ENCODE measurements around the gene SLC16A12.
"Not testable (repeated sequence)": the region's sequence is repeated elsewhere in the genome, so short reads cannot be mapped to it uniquely, and the experiment has no call there.

The SLC16A12 gene

DNA sequence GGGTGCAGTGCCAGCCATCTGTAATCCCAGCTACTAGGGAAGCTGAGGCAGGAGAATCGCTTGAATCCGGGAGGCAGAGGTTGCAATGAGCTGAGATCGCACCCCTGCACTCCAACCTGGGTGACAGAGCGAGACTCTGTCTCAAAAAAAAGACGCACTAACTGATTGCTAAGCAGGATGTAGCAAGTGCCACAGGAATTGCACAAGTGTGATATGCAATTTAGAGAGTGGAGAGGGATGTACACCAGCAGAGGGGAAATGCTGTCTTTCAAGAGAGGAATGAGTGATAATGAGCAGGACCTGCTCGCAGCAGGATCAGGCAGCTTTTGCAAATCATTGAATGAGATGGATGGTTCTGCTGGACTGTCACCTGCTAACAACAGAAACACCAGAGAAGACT is 13.3 kb upstream of the SLC16A12 start:
- no peak overlapping the region for H3K27ac ChIP-seq
- H3K4me2 ChIP-seq, result no peak overlapping the region
- no peak overlapping the region for H2AFZ ChIP-seq (ENCODE audit: low read depth)
- TF ChIP-seq, protein P1, sequence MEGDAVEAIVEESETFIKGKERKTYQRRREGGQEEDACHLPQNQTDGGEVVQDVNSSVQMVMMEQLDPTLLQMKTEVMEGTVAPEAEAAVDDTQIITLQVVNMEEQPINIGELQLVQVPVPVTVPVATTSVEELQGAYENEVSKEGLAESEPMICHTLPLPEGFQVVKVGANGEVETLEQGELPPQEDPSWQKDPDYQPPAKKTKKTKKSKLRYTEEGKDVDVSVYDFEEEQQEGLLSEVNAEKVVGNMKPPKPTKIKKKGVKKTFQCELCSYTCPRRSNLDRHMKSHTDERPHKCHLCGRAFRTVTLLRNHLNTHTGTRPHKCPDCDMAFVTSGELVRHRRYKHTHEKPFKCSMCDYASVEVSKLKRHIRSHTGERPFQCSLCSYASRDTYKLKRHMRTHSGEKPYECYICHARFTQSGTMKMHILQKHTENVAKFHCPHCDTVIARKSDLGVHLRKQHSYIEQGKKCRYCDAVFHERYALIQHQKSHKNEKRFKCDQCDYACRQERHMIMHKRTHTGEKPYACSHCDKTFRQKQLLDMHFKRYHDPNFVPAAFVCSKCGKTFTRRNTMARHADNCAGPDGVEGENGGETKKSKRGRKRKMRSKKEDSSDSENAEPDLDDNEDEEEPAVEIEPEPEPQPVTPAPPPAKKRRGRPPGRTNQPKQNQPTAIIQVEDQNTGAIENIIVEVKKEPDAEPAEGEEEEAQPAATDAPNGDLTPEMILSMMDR (conservative IDR thresholded peaks at IDR 0.05; ENCODE audit: low read depth, low read length), result no peak
- no peaks in the 10 kb centered on the region for H3K4me1 ChIP-seq (ENCODE audit: low read depth, poor library complexity, severe bottlenecking)
- H4K20me1 ChIP-seq (ENCODE audit: insufficient read depth), result no peaks in the 10 kb centered on the region
- no peaks in the 10 kb centered on the region for H3K27me3 ChIP-seq (ENCODE audit: insufficient read depth, low read depth)
- H3K36me3 ChIP-seq (ENCODE audit: insufficient read depth), result no peaks in the 10 kb centered on the region
- H3K79me2 ChIP-seq (ENCODE audit: insufficient read depth, low read depth), result no peaks in the 10 kb centered on the region
- H3K9ac ChIP-seq, result no peak overlapping the region
- no peak overlapping the region for H3K4me3 ChIP-seq (IDR thresholded peaks at IDR 0.05; ENCODE audit: insufficient read depth, low read depth, low read length)

DNA sequence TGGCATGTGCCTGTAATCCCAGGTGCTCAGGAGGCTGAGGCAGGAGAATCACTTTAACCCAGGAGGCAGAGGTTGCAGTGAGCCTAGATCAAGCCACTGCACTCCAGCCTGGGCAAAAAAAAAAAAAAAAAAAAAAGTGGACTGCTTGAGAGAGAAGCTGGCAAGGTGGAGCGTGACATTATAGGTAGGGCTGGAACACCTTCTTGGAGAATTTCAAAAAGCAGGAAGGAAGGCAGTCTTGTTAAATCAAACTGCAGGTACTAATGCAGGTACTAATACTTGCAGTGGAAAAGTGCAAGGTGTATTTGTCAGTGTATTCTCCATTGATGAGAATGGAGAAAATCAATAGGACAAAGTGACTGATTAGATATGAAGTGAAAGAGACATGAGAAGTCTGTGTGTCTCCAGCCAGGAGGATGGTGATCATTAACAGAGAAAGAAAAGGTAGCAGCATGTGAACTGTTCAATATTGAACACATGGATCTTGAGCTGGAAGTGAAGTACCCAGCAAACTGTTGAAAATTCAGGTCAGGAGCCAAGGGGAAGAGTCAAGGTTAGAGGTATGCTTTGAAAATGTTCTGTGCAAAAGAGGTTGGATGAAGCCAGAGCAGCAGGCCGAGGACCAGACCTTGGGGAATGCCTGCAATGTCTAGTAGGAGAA is 12.6 kb upstream of the SLC16A12 start:
- no peak overlapping the region for H3K4me2 ChIP-seq
- no peak overlapping the region for H2AFZ ChIP-seq (ENCODE audit: low read depth)
- no peaks in the 10 kb centered on the region for H3K79me2 ChIP-seq (ENCODE audit: insufficient read depth, low read depth)
- no peaks in the 10 kb centered on the region for H4K20me1 ChIP-seq (ENCODE audit: insufficient read depth)
- no peak overlapping the region for H3K27ac ChIP-seq
- no peak overlapping the region for H3K9ac ChIP-seq
- no peaks in the 10 kb centered on the region for H3K4me1 ChIP-seq (ENCODE audit: low read depth, poor library complexity, severe bottlenecking)
- H3K27me3 ChIP-seq (ENCODE audit: insufficient read depth, low read depth), result no peaks in the 10 kb centered on the region
- TF ChIP-seq, protein P1 (conservative IDR thresholded peaks at IDR 0.05; ENCODE audit: low read depth, low read length), result no peak
- H3K4me3 ChIP-seq (IDR thresholded peaks at IDR 0.05; ENCODE audit: insufficient read depth, low read depth, low read length), result no peak overlapping the region
- no peaks in the 10 kb centered on the region for H3K36me3 ChIP-seq (ENCODE audit: insufficient read depth)

DNA sequence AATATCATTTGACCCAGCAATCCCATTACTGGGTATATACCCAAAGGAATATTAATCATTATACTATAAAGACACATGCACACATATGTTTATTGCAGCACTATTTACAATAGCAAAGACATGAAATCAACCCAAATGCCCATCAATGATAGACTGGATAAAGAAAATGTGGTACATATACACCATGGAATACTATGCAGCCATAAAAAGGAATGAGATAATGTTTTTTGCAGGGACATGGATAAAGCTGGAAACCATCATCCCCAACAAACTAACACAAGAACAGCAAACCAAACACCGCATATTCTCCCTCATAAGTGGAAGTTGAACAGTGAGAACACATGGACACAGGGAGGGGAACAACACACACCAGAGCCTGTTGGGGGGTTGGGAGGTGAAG is 11.3 kb upstream of the SLC16A12 start:
- not testable (repeated sequence) for H3K27ac ChIP-seq; H2AFZ ChIP-seq (ENCODE audit: low read depth); H3K4me3 ChIP-seq (IDR thresholded peaks at IDR 0.05; ENCODE audit: insufficient read depth, low read depth, low read length); H3K36me3 ChIP-seq (ENCODE audit: insufficient read depth); H4K20me1 ChIP-seq (ENCODE audit: insufficient read depth); H3K4me2 ChIP-seq; H3K79me2 ChIP-seq (ENCODE audit: insufficient read depth, low read depth); H3K9ac ChIP-seq; H3K27me3 ChIP-seq (ENCODE audit: insufficient read depth, low read depth); H3K4me1 ChIP-seq (ENCODE audit: low read depth, poor library complexity, severe bottlenecking)

DNA sequence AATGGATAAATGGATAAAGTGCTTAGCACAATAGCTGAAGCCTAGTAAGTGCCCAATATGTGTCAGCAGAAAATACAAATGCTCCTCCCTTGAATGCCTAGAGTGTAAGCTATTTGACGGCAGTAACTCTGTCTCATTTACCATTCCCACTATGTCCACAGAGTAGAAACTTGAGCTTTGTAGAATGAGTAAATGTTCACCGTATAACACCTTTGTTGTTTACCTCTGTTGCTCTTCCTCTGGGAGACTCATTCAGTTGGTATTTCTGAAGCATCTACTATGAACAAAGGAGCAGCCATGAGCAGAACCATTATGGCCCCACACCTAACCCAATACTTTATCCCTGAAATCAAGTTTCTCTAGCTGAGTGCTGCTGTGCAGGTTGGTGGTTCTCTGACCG is 8.4 kb upstream of the SLC16A12 start:
- Histone ChIP-seq H3K27ac (no peak overlapping the region), H3K4me3 (IDR thresholded peaks at IDR 0.05; ENCODE audit: insufficient read depth, low read depth, low read length) (no peak overlapping the region), H3K4me2 (no peak overlapping the region), H3K79me2 (ENCODE audit: insufficient read depth, low read depth) (no peaks in the 10 kb centered on the region), H4K20me1 (ENCODE audit: insufficient read depth) (no peaks in the 10 kb centered on the region), H2AFZ (ENCODE audit: low read depth) (no peak overlapping the region), H3K9ac (no peak overlapping the region), H3K36me3 (ENCODE audit: insufficient read depth) (no peaks in the 10 kb centered on the region), H3K27me3 (ENCODE audit: insufficient read depth, low read depth) (no peaks in the 10 kb centered on the region), H3K4me1 (ENCODE audit: low read depth, poor library complexity, severe bottlenecking) (no peaks in the 10 kb centered on the region)
- TF ChIP-seq, protein P1 (conservative IDR thresholded peaks at IDR 0.05; ENCODE audit: low read depth, low read length), result no peak

DNA sequence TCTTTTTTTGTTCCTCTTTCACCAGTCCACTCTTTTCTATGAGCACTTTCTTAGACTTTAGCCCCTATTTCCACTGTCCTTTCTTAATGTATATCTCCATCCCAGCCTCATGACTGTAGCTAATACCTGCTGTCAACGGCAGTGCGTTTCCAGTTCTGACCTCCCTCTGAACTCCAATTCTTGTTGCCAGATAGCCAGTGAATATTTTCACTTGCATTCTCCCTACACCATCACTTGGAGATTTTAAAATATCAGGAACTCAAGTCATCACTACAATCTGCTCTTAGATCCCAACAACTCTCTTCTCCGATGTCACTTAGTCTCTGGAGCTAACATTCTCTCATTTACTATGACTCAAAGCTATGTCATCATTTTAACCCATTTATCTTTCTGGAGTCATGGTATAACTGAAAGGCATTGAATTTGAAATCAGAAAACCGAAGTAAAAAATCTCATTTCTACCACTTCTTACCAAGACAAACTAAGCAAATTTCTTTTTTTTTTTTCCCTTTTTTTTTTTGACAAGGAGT is 5.1 kb upstream of the SLC16A12 start:
- Histone ChIP-seq H3K36me3 (ENCODE audit: insufficient read depth) (no peaks in the 10 kb centered on the region), H3K27ac (no peak overlapping the region), H4K20me1 (ENCODE audit: insufficient read depth) (no peaks in the 10 kb centered on the region), H3K4me3 (IDR thresholded peaks at IDR 0.05; ENCODE audit: insufficient read depth, low read depth, low read length) (no peak overlapping the region), H3K4me1 (ENCODE audit: low read depth, poor library complexity, severe bottlenecking) (no peaks in the 10 kb centered on the region), H2AFZ (ENCODE audit: low read depth) (no peak overlapping the region), H3K27me3 (ENCODE audit: insufficient read depth, low read depth) (no peaks in the 10 kb centered on the region), H3K9ac (no peak overlapping the region), H3K79me2 (ENCODE audit: insufficient read depth, low read depth) (no peaks in the 10 kb centered on the region), H3K4me2 (no peak overlapping the region)
- TF ChIP-seq, protein P1 (conservative IDR thresholded peaks at IDR 0.05; ENCODE audit: low read depth, low read length), result no peak
